ENCODE measurements around the gene MTMR1.

The MTMR1 gene

GRCh38 chrX:150680974-150681373 lies 12.2 kb upstream of the MTMR1 start:
- Mint-ChIP-seq H3K27ac (no peak overlapping the region), H3K9me3 (peaks cover 48% of the 10 kb centered on the region)
- TF ChIP-seq CTCF (IDR thresholded peaks at IDR 0.05): peak; percentile 22

GRCh38 chrX:150683112-150683511 lies 10.1 kb upstream of the MTMR1 start:
- no peak overlapping the region for H3K27ac Mint-ChIP-seq
- H3K9me3 Mint-ChIP-seq: peaks cover 44% of the 10 kb centered on the region
- no peaks in the 10 kb centered on the region for H3K36me3 Mint-ChIP-seq (ENCODE audit: low read depth)
- TF ChIP-seq CTCF (IDR thresholded peaks at IDR 0.05): no peak
- DNase-seq: no peak
- no peak overlapping the region for H3K4me3 Mint-ChIP-seq
- peaks cover 4% of the 10 kb centered on the region for H3K4me1 Mint-ChIP-seq
- no peaks in the 10 kb centered on the region for H3K27me3 Mint-ChIP-seq (ENCODE audit: low read depth, poor library complexity)

More at GRCh38 chrX:150680974-150681373, 12.2 kb upstream of the MTMR1 start:
- Mint-ChIP-seq H3K27me3 (ENCODE audit: low read depth, poor library complexity) (no peaks in the 10 kb centered on the region), H3K36me3 (ENCODE audit: low read depth) (no peaks in the 10 kb centered on the region), H3K4me3 (no peak overlapping the region), H3K4me1 (no peaks in the 10 kb centered on the region)
- no peak for DNase-seq

- no peak for DNase-seq
- Mint-ChIP-seq H3K9me3 (peaks cover 44% of the 10 kb centered on the region), H3K4me1 (peaks cover 4% of the 10 kb centered on the region)
Measured at GRCh38 chrX:150683536-150684146, 9.6 kb upstream of the MTMR1 start.

GRCh38 chrX:150688911-150689451 lies 4.2 kb upstream of the MTMR1 start:
- H3K27me3 Mint-ChIP-seq (ENCODE audit: low read depth, poor library complexity): no peaks in the 10 kb centered on the region
- H3K27ac Mint-ChIP-seq: no peak overlapping the region
- H3K4me1 Mint-ChIP-seq: peaks cover 15% of the 10 kb centered on the region
- H3K36me3 Mint-ChIP-seq (ENCODE audit: low read depth): peaks cover 8% of the 10 kb centered on the region
- no peak for TF ChIP-seq CTCF (IDR thresholded peaks at IDR 0.05)
- peaks cover 51% of the 10 kb centered on the region for H3K9me3 Mint-ChIP-seq
- no peak overlapping the region for H3K4me3 Mint-ChIP-seq
- DNase-seq: no peak

More at GRCh38 chrX:150683536-150684146, 9.6 kb upstream of the MTMR1 start:
- H3K27me3 Mint-ChIP-seq (ENCODE audit: low read depth, poor library complexity): no peaks in the 10 kb centered on the region
- no peak overlapping the region for H3K4me3 Mint-ChIP-seq
- peak; percentile 38 for TF ChIP-seq CTCF (IDR thresholded peaks at IDR 0.05)
- no peaks in the 10 kb centered on the region for H3K36me3 Mint-ChIP-seq (ENCODE audit: low read depth)
- H3K27ac Mint-ChIP-seq: no peak overlapping the region

- H3K27me3 Mint-ChIP-seq (ENCODE audit: low read depth, poor library complexity): no peaks in the 10 kb centered on the region
- peaks cover 62% of the 10 kb centered on the region for H3K9me3 Mint-ChIP-seq
- H3K4me1 Mint-ChIP-seq: peaks cover 19% of the 10 kb centered on the region
- H3K36me3 Mint-ChIP-seq (ENCODE audit: low read depth): peaks cover 10% of the 10 kb centered on the region
- no peak overlapping the region for H3K27ac Mint-ChIP-seq
- no peak for DNase-seq
- no peak overlapping the region for H3K4me3 Mint-ChIP-seq
- no peak for TF ChIP-seq CTCF (IDR thresholded peaks at IDR 0.05)
Measured at GRCh38 chrX:150690126-150690525, 3.1 kb upstream of the MTMR1 start.

- no peak overlapping the region for H3K27ac Mint-ChIP-seq
- no peaks in the 10 kb centered on the region for H3K27me3 Mint-ChIP-seq (ENCODE audit: low read depth, poor library complexity)
- TF ChIP-seq CTCF (IDR thresholded peaks at IDR 0.05): no peak
- DNase-seq: no peak
- H3K4me3 Mint-ChIP-seq: peak overlapping the region; percentile 85
- peaks cover 67% of the 10 kb centered on the region for H3K9me3 Mint-ChIP-seq
- H3K4me1 Mint-ChIP-seq: peaks cover 23% of the 10 kb centered on the region
- H3K36me3 Mint-ChIP-seq (ENCODE audit: low read depth): peaks cover 15% of the 10 kb centered on the region
Measured at GRCh38 chrX:150692296-150692695, 900 bp upstream of the MTMR1 start.

All from nephron progenitor cell (in vitro differentiated cells).